PFSK-1 (cell line): ENCODE measurements around the gene APBB1.

Experiments
- REST ChIP-seq, 2 experiments: IDR thresholded peaks; 2 replicates each; pipeline versions ENCODE4 v1.6.1 to v1.8.0; 2011 to 2012; ENCODE audit warnings: low read depth in 2 of 2, low read length in 2 of 2, control low read depth in 1 of 2, inconsistent platforms in 1 of 2, mild to moderate bottlenecking in 1 of 2, moderate library complexity in 1 of 2; ENCODE audit not compliant: insufficient read depth in 1 of 2
- SIN3A ChIP-seq: IDR thresholded peaks from 2 replicates; pipeline ENCODE4 v1.6.1; 2012; ENCODE audit warnings: mild to moderate bottlenecking, low read length, moderate library complexity, borderline replicate concordance; ENCODE audit not compliant: insufficient read depth

- no peak for TF ChIP-seq REST (IDR thresholded peaks at IDR 0.05; ENCODE audit: insufficient read depth in 1 of 2, low read depth in 2 of 2, low read length in 2 of 2)
- TF ChIP-seq SIN3A: no peak
These were observed 22.0 kb upstream of the APBB1 start, which contains the start of gene HPX for GRCh38 chr11:6440906-6441358.
